Activated naive CD4-positive, alpha-beta T cell treated with anti-CD3 and anti-CD28 coated beads for 36 hours (primary cell): ENCODE measurements around the gene ADGRV1. TPM values are rescaled to one million over a fixed set of nuclear protein-coding genes. Genes with fewer than 3 reads are reported as not detected.
"Not testable (repeated sequence)": the region's sequence is repeated elsewhere in the genome, so short reads cannot be mapped to it uniquely, and the experiment has no call there.

ENCODE experiments used
- CTCF ChIA-PET: fragments of 350-600 bp; sonication (Branson Sonifier 250); formaldehyde crosslinking; loops from one replicate; lab custom pipeline; 2021; ENCODE audit warnings: antibody characterized with exemption; lab: Charles Lee
- DNase-seq: peaks from one replicate; pipeline ENCODE4 v3.0.0-alpha.2; 2020
- H3K27ac Mint-ChIP-seq: one replicate; pipeline ENCODE4 v1.8.0; 2021; ENCODE audit warnings: mild to moderate bottlenecking, mixed read lengths
- H3K27me3 Mint-ChIP-seq: one replicate; pipeline ENCODE4 v1.8.0; 2021; ENCODE audit warnings: low read depth, mixed read lengths
- H3K36me3 Mint-ChIP-seq: one replicate; pipeline ENCODE4 v1.8.0; 2021; ENCODE audit warnings: low read depth, mixed read lengths
- H3K4me1 Mint-ChIP-seq: one replicate; pipeline ENCODE4 v1.8.0; 2021; ENCODE audit warnings: low read depth, mixed read lengths
- H3K4me3 Mint-ChIP-seq: one replicate; pipeline ENCODE4 v1.8.0; 2021; ENCODE audit warnings: mild to moderate bottlenecking, moderate library complexity, mixed read lengths
- H3K9me3 Mint-ChIP-seq: one replicate; pipeline ENCODE4 v1.8.0; 2021; ENCODE audit warnings: mixed read lengths
- intact Hi-C: fragments of 100-400 bp; cut with micrococcal nuclease; formaldehyde crosslinking; loops from one replicate; pipeline ENCODE4 v1.15.1; 2023
- total RNA-seq, 2 experiments: library from RNA; stranded (reverse); gene quantifications; one replicate each; pipeline ENCODE4 v1.2.3, GENCODE V29; 2021

ADGRV1 gene
- total RNA-seq, 2 experiments from 2014 or later = not detected

DNA sequence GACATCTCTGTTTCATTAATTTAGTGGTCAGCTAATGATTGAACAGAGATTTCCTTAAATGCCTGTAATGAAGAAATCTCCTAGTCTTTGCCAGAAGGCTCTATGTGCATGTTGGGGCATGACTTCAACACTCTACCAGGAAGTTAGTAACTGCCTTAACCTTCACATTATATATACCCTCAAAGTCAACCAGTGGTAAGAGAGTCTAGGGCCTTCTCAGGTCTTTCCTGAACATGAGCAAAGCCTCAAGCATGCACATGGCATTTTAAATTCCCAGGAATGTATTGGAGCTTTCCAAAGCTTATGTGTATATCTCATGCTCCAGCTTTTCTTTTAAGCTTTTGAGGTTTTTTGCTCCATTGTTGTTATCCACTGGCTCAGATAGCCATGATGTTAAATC lies 436.2 kb downstream of the ADGRV1 start:
- peaks cover 3% of the 10 kb centered on the region for H3K27me3 Mint-ChIP-seq
- no peak overlapping the region for H3K4me3 Mint-ChIP-seq
- CTCF ChIA-PET = no interaction called here
- H3K4me1 Mint-ChIP-seq = no peaks in the 10 kb centered on the region
- peaks cover 3% of the 10 kb centered on the region for H3K36me3 Mint-ChIP-seq
- peaks cover 12% of the 10 kb centered on the region for H3K9me3 Mint-ChIP-seq
- intact Hi-C loops = no loop called here
- no peak for DNase-seq
- H3K27ac Mint-ChIP-seq = no peak overlapping the region

DNA sequence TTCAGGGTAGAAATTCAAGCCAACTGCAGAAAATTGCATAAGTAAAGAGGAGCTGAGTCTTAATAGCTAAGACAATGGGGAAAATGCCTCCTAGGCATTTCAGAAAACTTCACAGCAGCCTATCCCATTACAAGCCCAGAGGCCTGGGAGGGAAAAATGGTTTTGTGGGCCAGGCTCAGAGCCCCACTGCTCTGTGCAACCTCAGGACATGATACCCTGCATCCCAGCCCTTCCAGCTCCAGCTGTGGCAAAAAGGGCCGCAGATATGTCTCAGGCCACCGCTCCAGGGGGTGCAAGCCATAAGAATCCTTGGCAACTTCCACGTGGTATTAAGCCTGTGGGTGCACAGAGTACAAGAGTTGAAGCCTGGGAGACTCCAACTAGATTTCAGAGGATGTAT lies 437.5 kb downstream of the ADGRV1 start:
- no peak overlapping the region for H3K4me3 Mint-ChIP-seq
- peaks cover 3% of the 10 kb centered on the region for H3K27me3 Mint-ChIP-seq
- H3K4me1 Mint-ChIP-seq = no peaks in the 10 kb centered on the region
- DNase-seq = no peak
- intact Hi-C loops = no loop called here
- peaks cover 12% of the 10 kb centered on the region for H3K9me3 Mint-ChIP-seq
- H3K36me3 Mint-ChIP-seq = peaks cover 3% of the 10 kb centered on the region
- no peak overlapping the region for H3K27ac Mint-ChIP-seq
- CTCF ChIA-PET = no interaction called here

- peaks cover 3% of the 10 kb centered on the region for H3K27me3 Mint-ChIP-seq
- no peak overlapping the region for H3K27ac Mint-ChIP-seq
- CTCF ChIA-PET = no interaction called here
- DNase-seq = no peak
- intact Hi-C loops = no loop called here
- H3K4me3 Mint-ChIP-seq = no peak overlapping the region
- no peaks in the 10 kb centered on the region for H3K4me1 Mint-ChIP-seq
- peaks cover 12% of the 10 kb centered on the region for H3K9me3 Mint-ChIP-seq
- peaks cover 3% of the 10 kb centered on the region for H3K36me3 Mint-ChIP-seq
Observed at GRCh38 chr5:90997082-90997481, 438.5 kb downstream of the ADGRV1 start.

DNA sequence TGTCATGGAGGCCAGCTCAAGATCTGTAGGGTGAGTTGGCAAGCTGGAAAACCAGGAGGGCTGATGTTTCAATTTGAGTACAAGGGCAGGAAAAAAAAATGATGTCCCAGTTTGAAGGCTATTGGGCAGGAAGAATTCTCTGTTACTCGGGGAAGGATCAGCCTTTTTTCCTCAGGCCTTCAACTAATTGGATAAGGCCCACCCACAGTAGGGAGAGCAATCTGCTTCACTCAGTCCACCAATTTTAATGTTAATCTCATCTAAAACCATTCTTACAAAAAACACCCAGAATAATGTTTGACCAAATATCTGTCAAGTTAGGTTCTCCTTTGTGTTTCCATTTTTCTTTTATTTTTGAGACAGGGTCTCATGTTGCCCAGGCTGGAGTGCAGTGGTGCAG lies 442.1 kb downstream of the ADGRV1 start:
- H3K27ac Mint-ChIP-seq = no peak overlapping the region
- H3K36me3 Mint-ChIP-seq = peaks cover 1% of the 10 kb centered on the region
- H3K27me3 Mint-ChIP-seq = peaks cover 11% of the 10 kb centered on the region
- no peaks in the 10 kb centered on the region for H3K4me1 Mint-ChIP-seq
- H3K4me3 Mint-ChIP-seq = no peak overlapping the region
- no peak for DNase-seq
- peaks cover 6% of the 10 kb centered on the region for H3K9me3 Mint-ChIP-seq
- CTCF ChIA-PET = interaction anchor here (0.6 kb wide), 1 partner anchor 1039 kb away, joined by 3 read pairs; no protein-coding TSS in a partner anchor
- intact Hi-C loops = no loop called here

DNA sequence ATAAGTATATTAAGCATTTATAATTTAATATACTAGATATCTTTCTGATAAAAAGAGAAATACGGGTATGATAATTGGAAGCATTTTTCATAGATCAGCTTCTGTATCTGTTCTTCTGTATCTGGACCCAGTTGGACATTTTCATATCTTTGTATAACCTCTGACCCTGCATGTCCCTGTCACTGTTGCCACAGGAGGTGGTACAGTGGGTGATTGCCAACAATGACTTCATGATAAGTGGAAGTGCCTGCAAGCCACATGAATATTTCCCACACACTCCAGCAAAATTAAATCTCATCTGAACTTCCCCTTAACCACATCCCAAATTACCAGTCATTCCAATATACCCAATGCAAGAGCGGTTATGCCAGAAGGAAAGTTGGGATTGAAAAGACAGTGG lies 448.1 kb downstream of the ADGRV1 start:
- H3K36me3 Mint-ChIP-seq = no peaks in the 10 kb centered on the region
- intact Hi-C loops = no loop called here
- H3K9me3 Mint-ChIP-seq = no peaks in the 10 kb centered on the region
- no peak for DNase-seq
- H3K27me3 Mint-ChIP-seq = peaks cover 11% of the 10 kb centered on the region
- no peak overlapping the region for H3K4me3 Mint-ChIP-seq
- CTCF ChIA-PET = no interaction called here
- no peaks in the 10 kb centered on the region for H3K4me1 Mint-ChIP-seq
- H3K27ac Mint-ChIP-seq = no peak overlapping the region

- Mint-ChIP-seq H3K9me3 (no peaks in the 10 kb centered on the region), H3K36me3 (no peaks in the 10 kb centered on the region), H3K4me3 (no peak overlapping the region), H3K27ac (no peak overlapping the region), H3K4me1 (no peaks in the 10 kb centered on the region), H3K27me3 (peaks cover 11% of the 10 kb centered on the region)
- intact Hi-C loops = no loop called here
- no peak for DNase-seq
- CTCF ChIA-PET = no interaction called here
Observed at GRCh38 chr5:91007251-91007650, 448.7 kb downstream of the ADGRV1 start.

GRCh38 chr5:91007780-91008402 lies 449.3 kb downstream of the ADGRV1 start:
- no peak overlapping the region for H3K4me3 Mint-ChIP-seq
- no peak overlapping the region for H3K27ac Mint-ChIP-seq
- no peaks in the 10 kb centered on the region for H3K36me3 Mint-ChIP-seq
- no peak for DNase-seq
- H3K27me3 Mint-ChIP-seq = peaks cover 11% of the 10 kb centered on the region
- H3K9me3 Mint-ChIP-seq = no peaks in the 10 kb centered on the region
- intact Hi-C loops = no loop called here
- CTCF ChIA-PET = no interaction called here
- H3K4me1 Mint-ChIP-seq = no peaks in the 10 kb centered on the region

- intact Hi-C loops = no loop called here
- Mint-ChIP-seq H3K4me1 (no peaks in the 10 kb centered on the region), H3K36me3 (no peaks in the 10 kb centered on the region), H3K27ac (no peak overlapping the region), H3K9me3 (peaks cover under 1% of the 10 kb centered on the region), H3K27me3 (peaks cover 7% of the 10 kb centered on the region), H3K4me3 (no peak overlapping the region)
- DNase-seq = no peak
- CTCF ChIA-PET = no interaction called here
Observed at GRCh38 chr5:91010090-91010489, 451.5 kb downstream of the ADGRV1 start.

DNA sequence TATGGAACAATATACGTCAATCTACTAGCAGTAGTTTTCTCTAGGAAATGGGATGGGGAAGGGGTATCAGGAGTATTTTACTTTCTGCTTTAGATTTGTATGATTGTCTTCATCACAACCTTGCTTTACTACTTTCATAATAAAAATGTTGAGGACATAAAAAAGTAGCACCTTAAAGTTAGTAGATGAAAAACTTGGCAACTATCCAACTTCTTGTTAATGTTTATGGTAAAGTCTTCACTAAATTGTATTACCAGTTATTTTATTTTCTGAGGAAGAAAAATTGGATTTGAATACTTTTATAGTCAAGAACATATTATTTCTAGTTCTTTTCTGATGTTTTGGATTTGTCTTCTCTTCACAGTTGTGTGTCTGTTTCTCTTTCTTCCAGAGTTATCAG lies 452.4 kb downstream of the ADGRV1 start:
- Mint-ChIP-seq H3K36me3 (no peaks in the 10 kb centered on the region), H3K4me3 (no peak overlapping the region), H3K4me1 (no peaks in the 10 kb centered on the region), H3K27me3 (peaks cover 8% of the 10 kb centered on the region), H3K27ac (no peak overlapping the region), H3K9me3 (peaks cover 2% of the 10 kb centered on the region)
- DNase-seq = no peak
- CTCF ChIA-PET = no interaction called here
- intact Hi-C loops = no loop called here

- H3K4me3 Mint-ChIP-seq, H3K9me3 Mint-ChIP-seq, H3K4me1 Mint-ChIP-seq, H3K36me3 Mint-ChIP-seq, intact Hi-C loops, DNase-seq, H3K27me3 Mint-ChIP-seq, H3K27ac Mint-ChIP-seq: not testable (repeated sequence)
- CTCF ChIA-PET = interaction anchor here (1.0 kb wide), 1 partner anchor 80 kb away, joined by 3 read pairs; no protein-coding TSS in a partner anchor
Observed at GRCh38 chr5:91012867-91013266, 454.3 kb downstream of the ADGRV1 start.

DNA sequence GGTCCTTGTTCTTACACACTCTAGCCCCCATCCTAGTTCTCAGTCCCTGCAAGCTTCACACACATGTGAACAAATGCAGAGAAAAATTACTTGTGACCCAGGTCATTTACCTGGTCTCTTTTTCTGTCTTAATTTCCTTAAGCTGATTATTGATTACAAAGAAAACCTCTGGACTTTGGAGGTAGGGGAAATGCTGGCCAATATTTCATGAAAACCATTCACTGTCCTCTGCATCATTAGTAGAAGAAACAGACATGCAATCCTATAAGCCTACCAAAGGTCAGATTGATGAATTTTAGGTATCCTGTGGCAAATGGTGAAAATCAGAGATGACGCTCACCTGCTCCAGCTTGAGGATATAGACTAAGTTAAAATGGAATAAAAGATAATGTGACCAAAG lies 457.7 kb downstream of the ADGRV1 start:
- CTCF ChIA-PET = no interaction called here
- no peaks in the 10 kb centered on the region for H3K4me1 Mint-ChIP-seq
- H3K27me3 Mint-ChIP-seq = peaks cover 12% of the 10 kb centered on the region
- intact Hi-C loops = no loop called here
- no peak for DNase-seq
- no peak overlapping the region for H3K4me3 Mint-ChIP-seq
- H3K9me3 Mint-ChIP-seq = peaks cover 2% of the 10 kb centered on the region
- no peaks in the 10 kb centered on the region for H3K36me3 Mint-ChIP-seq
- no peak overlapping the region for H3K27ac Mint-ChIP-seq

DNA sequence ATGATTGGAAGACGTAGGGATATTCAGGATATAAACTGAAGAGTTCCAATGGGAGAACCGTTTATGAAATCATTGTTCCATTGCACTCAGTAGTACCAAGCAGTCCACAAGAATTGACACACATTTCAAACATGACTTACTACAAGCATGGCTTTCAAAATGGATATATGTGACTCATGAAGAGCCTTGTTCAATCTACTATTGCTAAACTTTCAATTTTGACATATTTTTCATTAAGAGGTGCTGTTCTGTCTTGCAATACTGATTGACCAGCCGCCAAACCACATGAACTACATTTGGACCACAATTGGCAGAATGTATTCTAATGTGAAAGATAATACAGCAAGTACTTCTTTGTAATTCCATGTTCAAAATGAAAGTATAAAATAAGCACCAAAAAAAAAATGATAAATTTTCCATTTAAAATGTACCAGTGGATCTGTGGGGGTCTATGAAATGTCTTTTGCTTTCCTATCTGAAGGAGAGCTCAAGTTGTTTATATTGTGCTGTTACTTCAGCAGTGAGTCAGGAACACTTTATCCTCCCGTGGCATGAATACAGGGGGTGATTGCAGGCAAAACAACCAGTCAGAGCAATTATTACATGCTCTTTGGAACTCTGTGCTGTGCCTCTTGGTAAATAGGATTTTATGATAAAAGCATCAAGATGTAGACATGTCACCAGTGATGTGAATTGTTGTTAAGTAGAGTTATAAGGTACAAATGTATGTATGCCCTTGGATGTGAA lies 458.5 kb downstream of the ADGRV1 start:
- no peak overlapping the region for H3K4me3 Mint-ChIP-seq
- no peak for DNase-seq
- intact Hi-C loops = no loop called here
- H3K27me3 Mint-ChIP-seq = peaks cover 12% of the 10 kb centered on the region
- no peak overlapping the region for H3K27ac Mint-ChIP-seq
- CTCF ChIA-PET = no interaction called here
- no peaks in the 10 kb centered on the region for H3K36me3 Mint-ChIP-seq
- peaks cover 2% of the 10 kb centered on the region for H3K9me3 Mint-ChIP-seq
- H3K4me1 Mint-ChIP-seq = no peaks in the 10 kb centered on the region

GRCh38 chr5:91018200-91018599 lies 459.6 kb downstream of the ADGRV1 start:
- H3K4me1 Mint-ChIP-seq = no peaks in the 10 kb centered on the region
- no peaks in the 10 kb centered on the region for H3K36me3 Mint-ChIP-seq
- H3K27ac Mint-ChIP-seq = no peak overlapping the region
- peaks cover 12% of the 10 kb centered on the region for H3K27me3 Mint-ChIP-seq
- H3K4me3 Mint-ChIP-seq = no peak overlapping the region
- peaks cover 2% of the 10 kb centered on the region for H3K9me3 Mint-ChIP-seq
- no peak for DNase-seq
- CTCF ChIA-PET = interaction anchor here (0.5 kb wide), 1 partner anchor 104 kb away, joined by 3 read pairs; no protein-coding TSS in a partner anchor
- intact Hi-C loops = no loop called here
